GM18907 (cell line): ENCODE data around the gene MEGF10.

Experiments used
- ATAC-seq: cut with Tn5 transposase; IDR thresholded peaks from one replicate; pipeline ENCODE4 v1.9.1; 2021; ENCODE audit warnings: mild to moderate bottlenecking, moderate library complexity; ENCODE audit not compliant: unreplicated experiment

Gene MEGF10

DNA sequence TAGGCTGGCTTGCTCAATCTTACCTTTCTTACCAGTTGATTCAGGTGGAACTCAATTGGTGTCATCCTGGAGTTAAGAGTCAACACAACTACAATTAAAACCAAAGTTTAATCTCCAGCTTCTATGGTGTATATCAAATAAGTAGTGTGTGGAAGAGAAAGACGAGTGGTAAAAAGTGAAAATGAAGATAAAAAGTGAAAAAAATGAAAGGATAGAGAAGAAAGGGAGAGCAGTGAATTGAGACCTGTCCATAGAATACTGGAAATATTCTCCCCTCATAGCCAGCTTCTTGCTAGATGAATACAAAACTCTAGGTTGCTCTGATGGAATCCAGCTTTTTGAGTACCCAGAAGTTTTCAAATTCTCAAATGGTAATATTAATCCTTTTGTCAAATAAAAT is 76.4 kb downstream of the MEGF10 start:
- ATAC-seq, result no peak

DNA sequence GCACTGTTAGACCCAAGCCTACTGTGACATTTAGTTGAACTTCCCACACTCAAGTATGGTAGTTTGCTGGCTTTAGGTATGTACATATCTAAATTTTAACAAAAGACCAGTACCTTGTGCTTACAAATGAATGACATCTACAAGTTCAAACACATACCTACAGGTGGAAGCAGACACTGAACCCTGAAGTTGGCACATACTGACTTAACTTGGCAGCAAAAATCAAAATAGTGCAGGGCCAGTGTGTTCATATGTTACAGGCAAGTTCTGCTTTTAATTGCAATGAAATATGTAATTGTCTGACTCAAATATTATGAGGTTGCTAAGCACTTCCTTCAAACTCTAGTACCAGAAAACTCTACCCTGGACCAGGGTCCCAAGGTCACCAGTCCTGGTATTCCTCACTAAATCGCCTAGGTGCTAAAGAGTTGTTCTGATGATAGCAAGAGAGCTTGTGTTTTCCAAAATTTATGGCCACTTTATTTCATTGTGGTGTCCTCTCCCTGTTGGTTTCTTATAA is 77.4 kb downstream of the MEGF10 start:
- no peak for ATAC-seq

DNA sequence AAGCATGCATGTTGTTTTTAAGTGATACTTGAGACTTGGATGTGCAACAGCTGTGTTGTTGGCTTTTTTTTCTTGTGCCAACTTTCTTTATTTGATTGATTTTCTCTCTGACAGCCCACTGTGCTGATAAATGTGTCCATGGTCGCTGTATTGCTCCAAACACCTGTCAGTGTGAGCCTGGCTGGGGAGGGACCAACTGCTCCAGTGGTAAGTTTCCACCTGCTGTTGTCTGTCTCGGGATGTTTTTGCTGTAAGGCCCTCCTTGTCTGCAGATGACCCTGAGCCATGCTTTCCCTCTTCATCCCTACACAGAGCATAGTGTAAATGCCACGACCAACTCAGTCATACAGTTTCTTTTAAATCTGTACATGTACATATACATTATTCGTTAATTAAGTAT is 79.2 kb downstream of the MEGF10 start:
- no peak for ATAC-seq

DNA sequence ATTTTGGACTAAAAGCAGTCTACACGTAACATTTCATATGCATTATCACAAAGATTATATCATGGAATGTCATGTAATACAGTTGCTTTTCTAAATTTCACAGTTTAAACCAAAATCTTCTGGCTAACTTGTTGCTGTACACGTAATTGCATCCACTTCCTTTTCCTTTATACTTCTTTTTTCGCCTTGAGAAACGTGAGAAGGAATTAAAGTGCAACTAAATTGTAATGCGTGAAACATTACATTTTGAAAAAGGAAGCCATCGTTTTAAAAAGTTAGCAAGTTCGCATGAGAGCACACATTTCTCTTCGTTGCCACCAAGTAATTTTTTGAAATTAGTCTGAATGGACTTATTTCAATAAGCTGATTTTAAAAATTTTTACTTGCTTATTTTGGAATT is 80.0 kb downstream of the MEGF10 start:
- no peak for ATAC-seq

DNA sequence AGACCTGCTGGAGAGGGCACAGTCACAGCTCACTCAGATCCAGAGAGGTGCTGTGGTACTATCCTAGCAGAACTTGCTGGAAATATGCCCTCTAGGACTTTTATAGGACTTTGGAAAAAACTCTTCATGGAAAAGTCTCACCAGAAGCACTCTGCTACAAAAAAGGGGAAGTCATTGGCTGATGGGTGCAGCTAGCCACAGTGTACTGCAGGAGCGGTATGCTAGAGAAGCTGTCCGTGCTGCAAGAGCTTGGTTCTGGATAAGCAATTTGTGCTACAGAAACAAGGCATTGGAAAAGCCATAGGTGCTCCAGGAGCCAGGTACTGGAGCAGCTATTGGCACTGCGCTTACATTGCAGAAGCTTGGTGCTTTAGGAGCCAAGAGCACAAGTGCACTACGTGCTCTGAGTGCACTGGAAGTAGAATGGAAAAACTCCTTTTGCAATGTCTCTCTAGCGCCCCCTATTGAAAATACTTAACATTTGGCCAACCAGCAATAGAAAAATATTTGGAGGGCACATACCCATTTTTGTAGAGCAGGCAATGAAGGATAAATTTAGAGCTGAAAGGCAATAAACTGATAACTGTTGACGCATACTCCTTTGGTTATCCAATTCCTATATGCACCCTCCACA is 83.4 kb downstream of the MEGF10 start:
- no peak for ATAC-seq

DNA sequence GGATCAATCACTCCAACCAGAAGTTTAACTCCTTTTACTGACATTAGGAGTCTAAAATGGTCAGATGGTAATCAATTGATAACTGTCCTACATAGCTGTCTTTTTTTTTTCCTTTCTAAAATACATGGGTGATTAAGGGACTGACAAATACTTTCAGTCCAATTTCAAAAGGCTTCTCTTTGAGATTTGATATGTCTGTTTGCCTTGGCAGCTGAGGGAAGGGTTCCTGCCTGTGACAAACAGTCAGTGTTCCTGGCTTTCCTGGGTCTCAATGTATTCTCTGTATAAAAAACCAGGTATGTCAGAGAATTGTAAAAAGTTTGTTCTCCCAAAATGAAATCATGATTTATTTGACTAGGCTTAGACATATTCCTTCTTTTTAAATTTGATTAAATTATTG is 84.5 kb downstream of the MEGF10 start:
- ATAC-seq, result no peak

DNA sequence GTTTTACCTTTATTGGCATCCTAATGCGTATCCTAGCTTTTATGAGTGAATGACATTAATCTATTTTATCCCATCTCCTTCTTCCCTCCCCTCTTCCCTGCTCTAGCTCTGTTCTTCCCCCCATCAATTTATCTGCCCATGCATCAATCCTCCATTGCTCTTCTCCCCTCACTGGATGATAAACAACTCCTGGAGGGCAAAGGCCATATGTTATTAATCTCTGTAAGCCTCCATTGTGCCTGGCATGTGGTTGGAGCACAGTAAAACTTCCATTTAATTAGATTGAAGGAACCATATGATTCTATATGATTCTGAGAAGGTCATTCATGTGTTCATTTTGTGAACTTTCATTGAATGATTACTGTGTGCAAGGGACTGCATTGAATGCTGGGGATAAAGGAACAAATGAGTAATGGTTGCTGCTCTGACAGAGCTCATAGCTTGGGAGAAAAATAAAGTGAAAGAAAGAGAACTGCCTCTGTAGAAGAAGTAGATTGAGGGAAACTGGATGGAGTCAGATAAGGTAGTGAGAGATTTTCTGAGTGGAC is 85.0 kb downstream of the MEGF10 start:
- ATAC-seq, result no peak

DNA sequence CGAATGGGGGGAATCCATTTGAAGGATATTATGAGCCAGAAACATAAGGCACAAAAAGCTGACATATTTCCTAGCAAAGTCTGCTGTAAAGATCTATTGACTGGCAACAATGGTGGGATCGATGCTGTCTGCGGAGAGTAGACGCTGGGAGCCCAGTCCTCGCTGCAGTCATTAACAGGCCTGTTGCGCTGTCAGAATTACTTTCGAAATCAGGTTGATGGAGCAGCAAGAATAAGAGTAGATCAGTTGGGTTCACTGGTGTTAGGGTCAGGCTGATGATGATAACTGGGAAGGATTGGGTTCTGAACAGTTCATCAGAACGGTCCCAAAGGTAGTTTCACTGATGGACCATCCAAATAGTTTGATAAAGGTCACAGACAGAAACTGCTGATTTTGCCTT is 87.1 kb downstream of the MEGF10 start:
- ATAC-seq, result no peak

DNA sequence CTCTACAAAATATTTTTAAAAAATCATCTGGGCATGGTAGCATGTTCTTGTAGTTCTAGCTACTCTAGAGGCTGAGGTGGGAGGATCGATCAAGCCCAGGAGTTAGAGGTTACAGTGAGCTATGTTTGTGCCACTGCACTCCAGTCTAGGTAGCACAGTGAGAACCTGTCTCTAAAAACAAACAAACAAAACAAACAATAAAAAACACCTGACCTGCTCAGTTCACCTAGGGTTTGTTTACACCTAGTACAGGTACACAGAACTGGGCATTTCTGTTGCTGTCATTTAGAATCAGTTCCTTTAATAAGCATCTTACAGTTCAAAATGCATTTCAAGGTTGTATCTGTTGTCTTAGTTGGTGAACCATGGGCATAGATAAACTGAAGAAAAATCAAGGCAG is 95.3 kb downstream of the MEGF10 start:
- ATAC-seq, result no peak

DNA sequence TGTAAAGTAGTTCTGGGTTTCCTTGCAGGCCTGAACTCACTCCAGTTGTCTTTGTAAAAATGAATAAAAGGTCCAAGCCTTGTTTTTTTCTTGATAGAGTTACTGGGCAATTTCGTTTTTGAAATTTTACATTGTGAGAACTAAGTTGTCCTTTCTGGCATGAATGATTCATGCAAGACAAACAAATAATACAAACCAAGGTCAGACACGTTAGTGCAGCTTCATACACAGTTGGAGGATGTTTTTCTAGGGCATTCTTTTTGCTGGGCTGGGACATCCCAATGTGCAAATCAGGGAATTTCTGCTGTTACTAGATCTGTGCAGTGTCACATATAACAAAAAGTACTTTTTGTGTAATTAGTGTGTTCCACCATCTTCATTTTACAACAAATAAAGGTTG is 96.0 kb downstream of the MEGF10 start:
- no peak for ATAC-seq

DNA sequence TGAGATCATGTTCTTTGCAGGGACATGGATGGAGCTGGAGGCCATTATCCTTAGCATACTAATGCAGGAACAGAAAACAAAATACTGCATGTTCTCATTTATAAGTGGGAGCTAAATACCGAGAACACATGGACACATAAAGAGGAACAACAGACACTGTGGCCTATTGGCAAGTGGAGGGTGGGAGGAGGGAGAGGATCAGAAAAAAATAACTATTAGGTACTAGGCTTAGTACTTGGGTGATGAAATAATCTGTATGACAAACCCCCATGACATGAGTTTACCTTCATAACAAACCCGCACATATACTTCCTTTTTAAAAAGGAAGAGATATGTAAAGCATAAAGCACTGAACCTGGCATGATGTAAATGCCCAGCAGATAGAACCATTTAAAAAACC is 99.0 kb downstream of the MEGF10 start:
- no peak for ATAC-seq

DNA sequence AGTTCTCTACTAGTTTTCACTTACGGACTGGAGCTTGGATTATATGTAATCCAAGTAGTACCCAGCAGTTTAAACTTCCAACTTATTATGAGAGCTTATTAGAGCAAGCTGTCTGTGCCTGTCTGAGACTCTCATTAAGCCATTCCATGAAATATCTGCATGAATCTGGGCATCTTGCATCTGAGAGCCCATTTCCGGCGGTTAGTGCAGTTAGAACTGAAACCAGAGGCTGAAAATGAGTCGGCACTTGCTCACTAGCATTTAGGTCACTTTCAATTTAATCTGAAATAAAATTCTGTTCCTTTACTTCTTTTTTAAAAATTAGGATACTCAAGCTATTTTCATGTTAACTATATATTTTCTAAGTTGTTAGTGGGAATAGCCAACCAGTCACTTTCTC is 102.2 kb downstream of the MEGF10 start:
- ATAC-seq, result no peak

DNA sequence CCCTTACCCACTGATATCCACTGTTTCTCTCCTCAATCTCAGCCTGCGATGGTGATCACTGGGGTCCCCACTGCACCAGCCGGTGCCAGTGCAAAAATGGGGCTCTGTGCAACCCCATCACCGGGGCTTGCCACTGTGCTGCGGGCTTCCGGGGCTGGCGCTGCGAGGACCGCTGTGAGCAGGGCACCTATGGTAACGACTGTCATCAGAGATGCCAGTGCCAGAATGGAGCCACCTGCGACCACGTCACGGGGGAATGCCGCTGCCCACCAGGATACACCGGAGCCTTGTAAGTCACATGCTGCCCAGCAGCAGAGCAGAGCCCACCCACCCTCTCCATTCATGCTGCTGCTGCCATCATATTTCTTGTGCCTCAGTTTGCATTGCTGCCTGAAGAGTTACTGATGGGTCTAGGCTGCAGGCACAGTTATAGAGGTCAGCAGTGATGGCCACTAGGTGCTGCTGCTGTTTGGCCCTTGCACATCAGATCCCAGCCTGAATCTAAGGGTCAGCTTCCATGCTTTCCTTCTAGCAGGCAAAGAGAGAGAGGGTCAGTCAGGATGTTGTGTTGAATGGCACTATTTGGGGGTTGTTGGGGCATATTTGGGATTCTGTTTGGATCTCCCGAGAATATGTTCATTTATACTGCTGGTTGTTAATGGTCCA is 106.0 kb downstream of the MEGF10 start:
- no peak for ATAC-seq

DNA sequence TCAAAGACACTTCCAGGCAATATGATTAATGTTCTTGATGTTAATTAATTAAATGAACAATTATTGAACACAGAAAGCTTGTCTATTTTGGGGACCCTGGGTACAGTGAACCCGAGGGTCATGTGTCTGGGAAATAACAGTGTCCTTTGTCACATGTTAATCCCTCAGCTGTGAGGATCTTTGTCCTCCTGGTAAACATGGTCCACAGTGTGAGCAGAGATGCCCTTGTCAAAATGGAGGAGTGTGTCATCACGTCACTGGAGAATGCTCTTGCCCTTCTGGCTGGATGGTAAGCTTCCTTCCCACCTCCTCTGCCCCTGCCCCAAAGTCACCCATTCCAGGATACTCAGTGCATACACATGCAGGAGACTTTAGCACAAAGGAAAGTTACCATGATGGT is 107.9 kb downstream of the MEGF10 start:
- ATAC-seq, result no peak

DNA sequence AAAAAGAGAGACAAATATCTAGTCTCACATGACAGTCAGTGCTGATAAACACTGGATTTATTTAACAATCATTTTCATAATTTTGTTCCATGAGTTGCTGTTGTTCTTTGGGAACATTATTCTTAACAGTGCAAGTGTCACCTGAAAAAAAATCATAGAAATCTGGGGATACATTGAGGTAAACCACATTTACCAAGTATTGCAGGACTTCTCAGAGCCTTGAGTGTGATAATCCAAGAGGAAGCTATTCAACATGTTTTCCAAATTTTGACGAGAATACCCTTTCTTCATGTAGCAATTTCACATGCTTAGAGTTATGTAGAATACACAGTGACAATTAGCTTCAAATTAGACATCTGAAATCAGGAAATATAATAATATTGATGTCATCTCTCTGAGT is 108.5 kb downstream of the MEGF10 start:
- no peak for ATAC-seq

DNA sequence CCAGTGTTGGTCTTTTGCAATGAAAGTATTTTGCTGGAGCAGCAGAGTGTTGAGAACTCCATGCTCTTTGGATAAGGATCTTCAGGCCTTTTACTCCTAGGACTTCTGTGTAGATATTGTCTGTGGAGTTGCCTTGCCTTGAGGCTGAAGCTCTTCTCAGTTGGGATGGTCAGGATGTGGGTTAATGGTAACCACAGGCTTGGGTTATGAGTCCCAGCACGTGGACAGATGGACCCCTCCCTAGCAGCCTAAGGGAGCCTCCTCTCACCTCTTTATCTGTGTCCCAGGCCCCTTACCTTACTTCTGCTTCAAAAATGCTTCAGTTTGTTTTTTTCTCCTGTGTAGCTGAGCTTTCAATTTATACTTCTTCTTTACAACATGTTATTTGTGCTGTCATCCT is 109.9 kb downstream of the MEGF10 start:
- ATAC-seq, result no peak

DNA sequence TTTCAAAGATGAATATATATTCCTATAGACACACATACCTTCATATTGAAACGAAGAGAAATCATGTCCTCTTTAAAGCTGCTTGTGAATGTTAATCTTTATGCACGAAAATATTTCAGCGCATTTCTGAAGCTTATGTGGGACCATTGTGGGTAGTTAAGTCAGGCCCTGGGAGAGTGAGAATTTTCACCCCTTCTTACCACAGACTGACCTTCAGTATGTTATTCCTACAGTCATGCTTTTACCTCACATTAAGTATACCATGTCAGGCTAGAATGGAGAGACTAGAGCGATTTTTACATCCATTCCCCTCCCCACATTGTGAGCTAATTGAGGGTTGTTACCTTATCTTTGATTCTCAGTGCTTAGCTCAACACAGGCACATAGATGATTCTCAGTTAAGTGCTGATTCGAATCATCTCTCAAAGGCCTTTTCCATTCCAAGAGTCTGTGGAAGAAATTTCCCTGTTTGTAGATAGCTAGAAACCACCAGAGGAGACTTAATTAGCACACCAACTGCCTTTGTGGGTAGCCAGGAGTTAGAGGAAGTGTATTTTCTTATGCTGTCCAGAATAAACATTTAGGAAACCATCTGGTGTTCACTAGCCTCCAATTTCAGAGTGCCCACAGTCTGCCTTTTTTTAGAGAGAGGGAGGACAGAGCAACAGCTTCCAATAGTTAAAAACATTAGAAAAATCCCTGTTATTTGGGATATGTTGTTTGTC is 110.5 kb downstream of the MEGF10 start:
- no peak for ATAC-seq

DNA sequence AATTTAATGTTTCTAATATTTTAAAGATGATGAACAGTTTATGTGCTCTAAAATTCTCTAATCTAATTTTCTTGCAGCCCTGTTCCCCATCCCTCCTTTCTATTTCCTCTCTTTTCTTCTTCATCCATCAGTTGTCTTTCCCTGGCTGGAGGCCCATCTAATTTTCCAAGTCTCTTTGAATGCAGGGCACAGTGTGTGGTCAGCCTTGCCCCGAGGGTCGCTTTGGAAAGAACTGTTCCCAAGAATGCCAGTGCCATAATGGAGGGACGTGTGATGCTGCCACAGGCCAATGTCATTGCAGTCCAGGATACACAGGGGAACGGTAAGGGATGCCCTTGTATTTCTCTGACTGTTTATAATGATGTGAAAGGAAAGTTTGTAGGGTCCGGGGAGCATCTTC is 111.8 kb downstream of the MEGF10 start:
- no peak for ATAC-seq

DNA sequence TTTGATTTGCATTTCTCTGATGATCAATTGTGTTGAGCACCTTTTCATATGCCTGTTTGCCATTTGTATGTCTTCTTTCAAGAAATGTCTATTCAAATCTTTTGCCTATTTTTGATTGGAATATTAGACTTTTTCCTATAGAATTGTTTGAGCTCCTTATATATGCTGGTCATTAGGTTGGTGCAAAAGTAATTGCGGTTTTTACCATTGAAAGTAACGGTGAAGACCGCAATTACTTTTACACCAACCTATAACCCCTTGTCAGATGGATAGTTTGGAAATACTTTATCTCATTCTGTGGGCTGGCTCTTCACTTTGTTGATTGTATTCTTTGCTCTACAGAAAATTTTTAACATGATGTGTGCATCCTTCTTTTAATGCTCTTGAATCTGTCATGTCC is 113.6 kb downstream of the MEGF10 start:
- no peak for ATAC-seq

DNA sequence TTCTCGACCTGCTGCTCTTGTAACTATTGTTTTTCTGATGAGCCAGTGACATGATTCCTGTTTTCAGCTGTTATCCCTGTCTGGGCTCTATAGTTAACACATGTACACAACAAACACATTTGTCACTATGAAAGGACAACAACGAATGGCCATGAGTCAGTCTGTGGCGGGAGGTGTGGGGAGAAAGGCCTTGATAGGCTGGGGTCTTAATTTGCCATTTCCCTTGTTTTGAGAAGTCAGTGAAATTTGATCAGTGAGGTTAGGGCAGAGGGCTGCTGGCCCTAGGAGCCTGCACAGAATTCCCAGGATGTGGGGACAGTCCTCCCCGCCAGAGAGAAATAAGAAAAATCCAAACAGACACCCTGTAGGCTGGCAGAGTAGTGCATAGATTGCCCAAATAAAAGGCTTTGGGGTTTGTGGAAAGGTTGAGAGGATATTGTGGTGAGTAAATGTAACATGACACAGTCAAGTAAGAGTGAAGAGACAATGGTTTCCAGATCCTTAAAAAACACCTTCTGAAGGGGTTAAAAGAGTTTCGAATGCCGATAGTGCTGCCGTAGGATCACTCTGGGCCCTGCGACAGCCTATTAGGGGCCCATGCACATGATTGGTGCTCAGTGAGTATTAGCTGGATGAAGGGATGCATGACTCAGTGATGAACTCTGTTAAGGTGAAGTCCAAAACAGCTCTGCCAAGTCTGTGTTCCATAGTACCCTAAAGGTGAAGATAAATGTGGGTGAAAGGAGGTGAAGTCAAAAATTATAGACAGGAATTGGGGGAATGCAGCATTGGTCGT is 115.9 kb downstream of the MEGF10 start:
- no peak for ATAC-seq
